Lower leg skin (tissue), 3 donors: Measurements from ENCODE around the gene S1PR1.

ENCODE experiments used
- CTCF ChIP-seq, 3 donors: fragments of 450-650 bp; IDR thresholded peaks; one replicate each; pipeline ENCODE4 v1.5.1; 2016; ENCODE audit warnings: antibody characterized with exemption in 3 of 3, mild to moderate bottlenecking in 3 of 3, moderate library complexity in 2 of 3
- POLR2A ChIP-seq, 2 donors: fragments of 450-650 bp; IDR thresholded peaks; one replicate each; pipeline ENCODE4 v1.6.1; 2016 to 2017; ENCODE audit warnings: antibody characterized with exemption in 2 of 2, mild to moderate bottlenecking in 1 of 2, moderate library complexity in 1 of 2

- TF ChIP-seq CTCF (IDR thresholded peaks at IDR 0.05) (no peak), POLR2A (IDR thresholded peaks at IDR 0.05) (no peak)
Observed at GRCh38 chr1:101199637-101199982, 37.2 kb upstream of the S1PR1 start.
